Ammon's horn (tissue), 1 donor: ENCODE data around the gene FBXW8.

Experiments
- DNase-seq: peaks from one replicate; pipeline ENCODE4 v3.0.0-alpha.2; 2016; ENCODE audit warnings: low spot score

Gene FBXW8

DNA sequence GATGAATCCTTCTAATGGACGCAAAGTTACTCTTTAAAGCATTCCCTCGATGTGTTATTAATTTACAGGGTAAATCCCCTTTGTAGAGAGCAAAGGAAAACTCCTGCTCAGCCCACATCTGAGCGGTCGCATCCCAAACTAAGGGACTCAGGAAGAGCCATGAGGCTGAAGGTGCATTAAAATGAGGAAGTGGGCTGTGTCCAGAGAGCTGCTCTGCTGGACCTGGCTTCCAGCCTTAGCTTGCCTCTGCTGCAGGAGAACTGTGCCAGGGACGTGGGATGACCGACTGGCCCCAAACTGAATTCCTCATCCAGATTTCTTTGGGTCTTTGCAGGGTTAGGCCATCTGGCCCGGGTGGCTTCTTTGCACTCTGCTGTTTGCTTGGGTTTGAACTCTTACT lies 88.3 kb downstream of the FBXW8 start:
- no peak for DNase-seq

DNA sequence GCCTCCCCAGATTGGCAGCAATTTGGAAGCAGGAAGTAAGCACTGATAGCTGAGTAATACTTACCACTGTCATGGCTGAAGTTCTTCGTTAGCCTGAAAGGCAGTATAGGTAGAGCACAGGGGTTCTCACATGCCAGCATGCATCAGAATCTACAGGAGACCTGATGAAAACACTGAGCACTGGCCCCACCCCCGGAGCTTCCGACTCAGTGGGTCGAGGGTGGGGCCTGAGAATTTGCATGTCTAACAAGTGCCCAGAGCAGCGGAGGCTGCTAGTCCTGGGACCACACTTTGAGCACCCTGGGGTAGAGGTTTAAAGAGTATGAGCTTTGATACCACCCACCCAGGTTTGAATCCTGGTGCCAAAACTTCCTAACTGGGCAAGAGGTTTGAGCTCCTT lies 89.6 kb downstream of the FBXW8 start:
- no peak for DNase-seq

DNA sequence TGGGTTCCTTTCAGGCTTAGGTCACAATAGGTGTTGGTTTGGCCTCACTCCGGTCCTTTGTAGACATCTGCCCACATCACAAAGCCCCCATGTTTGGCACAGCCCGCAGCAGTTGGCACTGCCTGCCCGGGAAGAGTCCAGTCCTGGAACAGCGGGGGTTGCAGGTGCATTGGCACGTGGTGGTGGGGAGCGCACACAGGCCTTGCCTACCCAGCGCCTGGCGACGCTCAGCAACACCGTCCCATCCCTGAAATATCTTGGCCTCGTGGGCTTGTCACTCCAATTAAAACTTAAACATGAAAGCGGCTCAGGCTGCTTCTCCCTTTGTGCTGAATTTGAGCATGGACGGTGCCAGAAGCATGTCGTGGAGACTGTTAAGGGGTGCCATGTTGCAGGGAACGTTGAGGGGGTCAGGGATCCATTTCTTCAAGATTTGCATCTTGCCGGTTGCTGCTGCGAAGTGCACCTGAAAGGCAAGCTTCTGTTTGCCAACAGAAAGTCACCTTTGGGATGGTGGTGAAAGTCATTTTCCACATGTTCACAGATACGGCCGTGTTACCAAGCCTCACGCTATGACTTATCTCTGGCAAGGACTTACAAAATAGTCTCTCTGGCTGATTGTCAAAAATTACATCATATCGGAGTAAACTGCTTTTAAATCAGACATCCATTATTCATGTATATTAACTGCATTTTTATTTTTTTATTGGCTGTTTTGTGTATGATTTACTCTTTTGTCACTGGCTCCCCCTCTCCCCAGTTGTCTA lies 91.5 kb downstream of the FBXW8 start:
- DNase-seq: no peak

DNA sequence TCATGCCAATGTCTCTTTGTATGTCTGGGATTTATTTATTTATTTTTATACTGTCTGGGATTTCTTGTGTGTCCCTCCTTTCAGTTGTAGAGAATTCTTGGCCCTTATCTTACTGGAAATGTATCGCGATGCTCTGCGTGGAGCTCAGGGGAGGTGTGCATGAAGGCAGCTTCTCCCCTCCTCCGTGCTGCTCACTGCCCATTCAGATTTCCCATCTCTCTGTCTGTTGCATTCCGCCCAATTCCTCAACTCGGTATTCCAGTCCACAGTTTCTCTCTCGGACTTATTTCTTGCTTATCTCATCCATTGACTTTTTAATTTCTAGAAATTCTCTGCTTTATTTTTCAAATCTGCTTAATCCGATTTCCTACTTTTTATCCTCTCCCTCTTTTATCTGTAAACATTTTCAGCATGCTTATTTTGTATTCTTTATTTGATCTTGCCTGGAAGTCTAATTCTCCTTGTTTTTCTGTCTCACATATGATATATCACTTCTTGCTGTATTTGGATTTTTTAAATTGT lies 93.2 kb downstream of the FBXW8 start:
- no peak for DNase-seq

DNA sequence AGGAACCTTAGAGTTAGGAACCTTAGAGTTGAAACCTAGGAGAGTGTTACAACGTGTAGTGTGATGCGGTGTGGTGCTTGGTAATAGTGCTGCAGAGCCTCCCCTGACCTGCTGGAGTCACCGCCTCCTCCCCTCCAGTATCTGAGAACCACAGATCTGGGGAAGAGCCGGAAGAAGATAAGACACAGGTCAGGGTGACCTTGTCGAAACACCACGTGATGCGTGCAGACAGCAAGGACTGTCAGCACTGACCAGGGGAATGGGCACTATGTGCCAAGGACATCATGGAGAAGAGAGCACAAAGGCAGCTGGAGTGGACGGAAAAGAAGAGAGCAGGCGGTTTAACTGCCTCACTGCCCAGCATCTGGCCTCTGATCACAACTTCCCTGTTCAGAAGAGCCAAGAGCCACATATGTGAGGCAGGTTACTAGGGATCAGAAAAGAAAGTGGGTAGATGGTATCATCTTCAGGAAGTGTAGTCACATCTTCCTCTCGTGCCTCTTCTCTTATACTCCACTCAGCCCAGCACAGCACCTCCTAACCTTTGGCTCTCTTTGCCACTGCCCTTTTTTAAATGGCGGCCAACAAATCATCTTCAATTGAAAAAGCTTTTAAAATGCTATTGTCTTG lies 94.8 kb downstream of the FBXW8 start:
- no peak for DNase-seq

DNA sequence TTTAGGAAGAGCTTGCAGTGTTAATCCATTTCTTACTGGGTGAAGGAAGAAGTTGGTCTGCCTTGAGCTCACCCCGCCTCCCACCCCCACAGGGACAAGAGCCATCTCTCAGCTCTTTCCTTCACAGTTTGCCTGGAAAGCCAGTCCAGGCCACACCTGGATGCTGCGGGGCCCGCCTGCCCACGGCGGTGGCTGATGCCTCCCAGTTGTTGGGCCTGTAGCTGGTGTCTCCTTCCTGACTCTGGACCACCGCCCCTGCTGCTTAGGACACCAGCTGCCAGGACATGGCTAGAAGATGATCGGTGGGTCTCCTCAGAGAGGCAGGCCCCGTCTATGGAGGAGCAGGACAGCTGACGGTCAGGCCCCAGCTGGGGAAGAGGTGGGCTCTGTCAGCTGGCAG lies 95.6 kb downstream of the FBXW8 start:
- no peak for DNase-seq

DNA sequence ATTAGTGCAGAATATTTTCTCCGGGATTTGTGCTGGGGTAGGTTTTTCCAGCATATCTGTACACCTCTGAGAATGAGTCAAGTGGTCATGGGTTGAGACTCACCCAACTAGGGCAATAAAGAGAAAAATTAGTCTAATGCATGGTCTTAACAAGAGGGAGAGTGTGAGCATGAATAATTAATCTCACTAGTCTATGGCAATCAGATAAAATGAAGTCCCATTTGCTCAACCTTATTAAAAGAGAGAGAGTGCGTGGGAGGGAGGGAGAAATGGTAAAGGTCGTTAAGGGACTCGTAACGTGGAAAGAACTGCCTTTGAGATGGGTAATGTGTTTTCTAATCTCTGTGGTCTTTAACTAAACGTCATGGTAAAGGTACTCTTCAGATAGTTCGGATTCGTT lies 96.8 kb downstream of the FBXW8 start:
- no peak for DNase-seq

DNA sequence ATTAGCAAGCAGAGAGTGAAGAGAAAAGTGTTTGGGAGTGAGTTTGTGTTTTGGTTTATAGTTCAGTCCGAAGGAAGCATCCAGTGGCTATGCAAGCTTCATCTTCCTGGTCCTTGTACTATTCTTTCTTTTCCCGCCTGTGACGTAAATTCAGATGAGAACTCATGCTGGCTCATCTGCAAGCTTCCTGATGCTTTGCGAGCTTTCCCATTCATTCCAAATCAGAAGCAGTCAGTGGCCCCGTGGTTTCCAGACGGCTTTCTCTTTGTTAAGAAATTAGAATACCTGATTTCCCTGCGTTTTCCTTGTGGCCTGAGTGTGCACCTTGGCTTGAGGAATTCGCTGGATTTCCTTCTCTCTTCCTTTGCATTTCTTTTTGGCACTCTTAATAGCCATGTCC lies 99.0 kb downstream of the FBXW8 start:
- DNase-seq: no peak

DNA sequence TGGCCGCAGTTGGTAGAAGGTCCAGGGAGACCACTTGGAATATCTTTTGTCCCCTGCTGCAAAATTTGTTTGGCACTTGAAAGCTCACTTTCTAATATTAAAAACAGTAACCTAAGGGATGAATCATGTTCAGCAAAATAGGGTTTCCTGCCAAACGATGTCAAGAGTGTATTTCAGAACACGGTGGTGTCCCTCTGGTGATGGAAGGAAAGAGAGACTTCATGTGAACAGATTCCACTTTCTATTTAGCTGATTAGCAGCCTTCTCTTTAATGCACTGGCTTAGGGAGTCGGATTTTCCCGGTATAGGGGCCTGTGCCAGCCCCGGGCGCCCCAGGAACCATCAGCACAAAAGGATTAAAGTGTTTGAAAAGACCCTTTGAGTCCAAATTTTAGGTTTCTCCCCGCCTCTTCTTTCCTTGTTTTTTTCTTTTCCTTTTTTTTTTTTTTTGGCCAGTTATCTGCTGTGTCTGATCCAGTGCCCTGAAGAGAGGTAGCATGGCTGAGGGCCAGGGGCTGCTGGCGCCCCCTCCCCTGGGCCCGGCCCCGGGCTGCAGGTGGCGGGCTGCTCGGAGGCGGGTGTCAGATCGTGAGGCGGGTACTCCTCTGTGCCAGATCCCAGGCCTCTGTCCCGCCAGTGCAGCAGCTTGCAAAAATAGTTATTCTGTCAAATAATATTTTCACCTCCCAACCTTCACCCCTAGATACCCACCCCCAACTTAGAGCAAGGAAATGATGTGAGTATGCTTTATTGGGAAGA lies 100.1 kb downstream of the FBXW8 start:
- DNase-seq: no peak

DNA sequence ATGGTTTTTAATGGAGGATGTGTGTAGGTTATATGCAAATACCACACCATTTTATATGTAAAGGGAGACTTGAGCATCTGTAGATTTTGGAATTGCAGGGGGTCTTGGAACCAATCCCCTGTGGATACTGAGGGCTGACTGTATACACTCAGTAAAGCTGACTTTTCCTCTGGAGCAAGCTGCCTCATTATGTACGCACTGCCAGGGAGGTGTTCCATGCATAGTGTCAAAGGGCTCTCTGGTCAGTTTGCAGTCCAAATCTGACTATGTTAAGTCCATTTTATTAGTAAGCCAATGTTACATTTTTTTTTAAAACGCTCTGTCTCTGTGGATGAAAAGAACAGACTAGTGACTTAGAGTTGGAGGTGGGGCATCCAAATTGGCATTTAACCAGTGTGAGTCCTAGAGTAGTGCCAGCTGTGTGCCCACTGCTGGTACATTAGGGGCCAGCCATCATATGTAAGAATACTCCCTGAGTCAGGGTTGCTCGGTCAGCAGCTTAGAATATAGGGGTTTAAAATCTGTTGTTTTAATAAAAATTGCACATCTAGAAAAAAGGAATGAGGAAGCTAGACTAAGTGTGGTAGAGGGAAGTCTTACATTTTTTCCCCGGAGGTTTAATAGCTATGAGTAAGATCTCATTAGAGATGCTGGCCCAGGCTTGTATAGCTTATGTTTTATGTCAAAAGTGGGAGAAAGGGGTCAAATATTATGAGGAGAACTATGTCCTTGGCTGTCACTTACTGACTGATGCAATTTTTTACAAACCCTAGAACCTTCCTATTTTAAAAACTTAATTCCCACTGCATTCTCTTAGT lies 101.4 kb downstream of the FBXW8 start:
- DNase-seq: no peak

DNA sequence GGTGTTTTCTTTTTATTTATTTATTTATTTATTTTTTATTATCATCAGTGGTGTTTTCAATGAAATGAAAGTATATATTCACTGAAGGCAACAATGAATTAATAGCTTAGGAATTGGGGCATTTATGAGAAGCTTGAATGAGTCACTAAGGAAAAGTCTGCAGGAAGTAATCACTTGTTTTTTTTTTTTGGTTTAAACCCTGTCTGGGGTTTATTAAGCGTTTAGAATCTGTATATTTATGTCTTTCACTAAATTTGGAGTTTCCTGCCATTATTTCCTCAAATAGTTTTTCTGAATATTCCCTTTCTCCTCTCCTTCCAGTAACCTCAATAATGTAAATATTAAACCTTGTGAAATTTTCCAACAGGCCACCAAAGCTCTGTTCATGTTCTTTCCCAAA lies 103.0 kb downstream of the FBXW8 start:
- no peak for DNase-seq

DNA sequence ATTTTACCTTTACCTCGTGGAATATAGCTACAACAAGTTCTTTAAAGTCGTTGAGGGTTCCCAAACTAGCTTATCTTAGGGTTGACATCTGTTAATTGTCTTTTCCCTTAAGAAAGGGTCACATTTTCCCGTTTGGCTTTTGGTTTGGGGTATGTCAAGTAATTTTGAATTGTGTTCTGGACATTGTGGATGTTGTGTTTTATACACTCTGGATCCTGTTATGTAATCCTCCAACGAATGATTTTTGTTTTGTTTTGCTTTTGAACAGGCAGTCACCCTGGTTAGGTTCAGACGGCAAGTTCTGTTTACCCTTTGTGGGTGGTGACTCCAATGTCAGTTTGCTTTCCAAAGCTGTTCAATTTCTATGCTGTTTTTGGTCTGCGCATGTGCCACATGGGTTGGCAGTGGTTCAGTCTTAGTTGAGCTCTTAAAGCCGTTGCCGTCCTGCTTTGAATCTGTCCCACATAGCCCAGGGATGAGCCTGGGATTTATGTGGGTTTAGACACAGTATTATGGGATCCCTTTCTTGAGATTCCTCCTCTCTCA lies 103.7 kb downstream of the FBXW8 start:
- no peak for DNase-seq

DNA sequence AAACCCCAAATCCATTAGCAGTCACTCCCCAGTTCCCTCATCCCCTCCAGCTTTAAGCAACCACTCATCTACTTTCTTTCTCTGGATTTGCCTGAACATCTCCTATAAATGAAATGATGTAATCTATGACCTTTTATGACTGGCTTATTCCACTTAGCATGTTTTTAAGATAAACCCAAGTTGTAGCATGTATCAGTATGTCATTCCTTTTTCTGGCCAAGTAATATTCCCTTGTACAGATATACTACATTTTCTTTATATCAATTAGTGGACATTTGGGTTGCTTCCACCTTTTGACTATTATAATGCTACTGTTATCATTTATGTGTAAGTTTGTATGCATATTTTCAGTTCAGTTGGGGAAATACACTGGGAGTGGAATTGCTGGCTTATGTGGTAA lies 105.1 kb downstream of the FBXW8 start:
- no peak for DNase-seq

DNA sequence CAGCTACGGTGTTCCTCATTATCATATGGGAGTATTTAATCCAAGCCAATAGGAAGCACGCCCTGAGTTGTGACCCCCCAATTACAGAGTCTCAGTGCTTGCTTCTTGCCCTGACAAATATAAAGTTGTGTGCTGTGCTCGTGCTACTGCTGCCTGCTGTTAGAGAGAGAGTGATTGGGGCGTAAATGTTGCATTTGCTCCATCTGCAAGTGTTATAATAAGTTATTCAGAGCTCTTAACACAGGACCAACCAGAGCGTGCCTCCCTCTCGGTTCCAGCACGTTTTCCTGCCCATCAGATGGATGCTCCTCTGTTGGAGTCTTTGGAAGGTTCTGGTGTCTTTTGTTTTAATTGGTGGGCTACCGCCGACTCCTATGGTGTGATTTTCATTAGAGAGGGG lies 107.1 kb downstream of the FBXW8 start:
- DNase-seq: no peak

DNA sequence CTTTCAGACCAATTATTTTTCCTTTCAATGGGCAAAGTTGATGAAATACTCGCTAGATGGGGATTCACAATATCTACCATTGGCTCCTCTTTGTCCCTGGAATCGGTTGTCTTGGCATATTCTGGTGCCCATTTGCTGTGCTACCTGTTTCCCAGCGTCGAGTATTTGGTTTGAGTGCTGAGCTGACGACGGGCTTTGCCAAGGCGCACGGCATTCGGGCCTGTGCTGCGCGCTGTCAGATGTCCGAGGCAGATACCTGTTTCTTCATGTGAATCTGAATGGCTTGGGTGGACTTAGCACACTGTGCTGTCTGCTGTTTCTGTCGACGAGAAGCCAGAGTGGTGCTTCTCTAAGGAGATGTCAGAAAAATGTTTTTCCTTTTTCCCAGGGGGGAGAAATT lies 107.5 kb downstream of the FBXW8 start:
- no peak for DNase-seq

DNA sequence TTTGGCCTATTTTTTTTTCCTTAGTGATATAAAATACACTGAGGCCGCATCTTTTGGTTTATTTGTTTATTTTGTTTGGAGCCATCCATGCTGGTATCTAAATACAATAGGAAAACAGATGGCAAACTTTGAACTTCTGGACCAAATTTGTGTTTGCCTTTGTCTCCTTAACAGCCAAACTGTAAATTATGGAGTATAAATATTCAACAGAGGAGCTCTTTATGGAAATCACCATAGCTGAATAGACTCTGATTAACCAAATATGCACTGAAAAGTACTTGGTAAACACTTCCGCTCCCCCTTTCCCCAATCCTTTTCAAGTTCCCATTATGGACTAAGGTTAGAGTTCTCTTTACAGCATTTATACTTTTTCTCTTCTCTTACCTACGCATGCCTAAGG lies 107.9 kb downstream of the FBXW8 start:
- DNase-seq: no peak

DNA sequence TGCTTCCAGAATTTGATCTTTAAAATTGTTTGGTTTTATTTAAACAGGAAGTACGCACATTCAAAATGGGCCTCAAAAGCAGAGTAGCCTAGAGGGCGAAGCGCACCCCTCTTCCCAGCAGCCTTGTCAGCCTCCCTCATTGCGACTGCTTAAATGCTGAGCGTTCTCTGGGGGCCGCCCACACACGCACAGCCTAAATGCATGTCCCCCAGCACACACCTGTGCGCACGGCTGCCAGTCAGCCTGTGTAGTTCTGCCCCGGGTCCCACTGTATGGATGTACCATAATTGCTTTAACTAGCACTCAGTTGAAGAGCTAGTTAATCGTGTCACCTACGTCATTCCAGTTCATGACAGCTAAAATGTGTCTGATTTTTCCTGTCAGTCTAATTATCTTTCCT lies 109.1 kb downstream of the FBXW8 start:
- no peak for DNase-seq

DNA sequence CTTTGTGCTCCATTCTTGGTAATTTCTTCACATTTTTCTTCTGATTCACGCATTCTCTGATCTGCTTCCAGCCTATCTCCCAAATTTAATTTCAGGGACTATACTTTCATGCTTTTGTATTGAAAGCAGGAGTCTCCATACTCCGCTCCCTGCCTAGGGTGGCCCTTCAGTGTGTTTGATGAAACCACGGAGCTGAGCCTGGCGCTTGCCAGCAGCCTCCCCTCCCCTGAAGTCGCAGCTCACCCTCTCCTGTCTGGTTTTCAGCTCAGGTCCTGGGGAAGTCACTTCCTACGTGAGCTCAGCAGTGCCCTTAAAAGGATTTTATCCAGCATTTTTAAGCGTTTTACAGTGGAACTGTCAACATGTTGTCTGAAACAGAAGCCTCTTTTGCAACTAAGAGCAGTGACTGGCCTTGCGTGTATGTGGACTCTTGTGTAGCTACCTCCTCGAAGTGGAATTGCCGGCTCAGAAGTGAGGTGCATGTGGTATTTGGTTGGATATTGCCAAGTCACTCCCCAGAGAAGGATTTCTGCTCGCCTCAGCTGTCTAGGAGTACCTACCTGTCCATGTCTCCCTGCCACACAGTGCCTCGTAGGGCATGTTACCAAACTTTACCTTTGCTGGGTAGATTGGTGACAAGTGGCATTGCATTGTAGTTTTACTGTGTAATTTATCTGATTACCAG lies 109.9 kb downstream of the FBXW8 start:
- no peak for DNase-seq

DNA sequence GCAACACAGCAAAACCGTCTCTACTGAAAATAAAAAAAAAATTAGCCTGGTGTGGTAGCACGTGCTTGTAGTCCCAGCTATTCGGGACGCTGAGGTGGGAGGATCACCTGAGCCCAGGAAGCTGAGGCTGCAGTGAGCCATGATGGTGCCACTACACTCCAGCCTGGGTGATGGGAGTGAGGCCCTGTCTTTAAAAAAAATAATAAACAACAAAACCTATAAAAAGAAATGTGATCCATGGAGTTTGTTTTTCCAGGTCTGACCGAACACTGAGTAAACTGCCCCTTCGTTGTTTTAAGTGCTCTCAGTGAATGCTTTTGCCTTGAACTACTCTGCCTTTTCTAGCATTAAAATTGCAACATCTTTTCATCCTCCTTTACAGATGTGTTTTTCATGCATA lies 111.7 kb downstream of the FBXW8 start:
- no peak for DNase-seq

DNA sequence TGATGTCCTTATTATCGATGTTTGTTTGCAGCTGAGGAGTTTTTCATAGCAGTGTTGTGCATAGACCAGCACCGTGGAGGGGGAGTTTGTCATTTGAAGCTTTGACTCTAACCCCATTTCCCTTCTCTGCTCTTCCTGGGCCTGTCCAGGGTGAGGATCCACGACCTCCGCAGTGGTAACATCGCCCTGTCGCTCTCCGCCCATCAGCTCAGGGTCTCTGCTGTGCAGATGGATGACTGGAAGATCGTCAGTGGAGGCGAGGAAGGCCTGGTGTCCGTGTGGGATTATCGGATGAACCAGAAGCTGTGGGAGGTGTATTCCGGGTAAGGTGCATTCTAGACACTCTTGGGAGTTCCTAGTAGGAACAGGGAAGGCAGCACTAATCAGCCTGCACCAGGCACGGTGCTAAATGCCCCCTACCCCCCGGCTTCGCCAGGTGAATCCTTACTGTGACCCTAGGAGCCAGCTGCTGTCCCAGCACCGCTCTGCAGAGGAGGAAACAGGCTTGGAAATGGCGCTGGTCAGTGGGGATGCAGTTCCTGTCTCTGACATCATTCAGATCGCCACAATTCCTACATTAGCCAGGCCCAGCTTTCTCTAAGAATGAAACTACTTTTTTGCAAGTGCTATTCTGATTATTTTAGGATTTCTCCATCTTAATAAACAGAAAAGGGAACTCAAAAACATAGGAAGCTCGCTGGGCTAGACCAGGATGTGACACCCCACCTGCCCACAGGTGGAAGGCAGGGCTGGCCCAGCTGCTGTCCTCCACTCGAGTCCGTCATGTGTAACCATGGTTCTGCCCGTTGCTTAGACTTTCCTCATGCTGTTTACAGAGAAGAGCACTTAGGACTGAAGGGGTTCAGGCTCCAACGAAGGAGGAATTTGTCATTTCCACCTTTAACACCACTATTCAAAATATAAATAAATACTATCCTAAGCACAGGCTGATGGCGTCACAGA lies 113.5 kb downstream of the FBXW8 start:
- DNase-seq: no peak
